Hepatic stellate cell (primary cell): ENCODE results near the gene TLR6.

Experiments used
- DNase-seq: peaks from one replicate; pipeline ENCODE4 v3.0.0; 2011; ENCODE audit warnings: low spot score

The TLR6 gene

DNA sequence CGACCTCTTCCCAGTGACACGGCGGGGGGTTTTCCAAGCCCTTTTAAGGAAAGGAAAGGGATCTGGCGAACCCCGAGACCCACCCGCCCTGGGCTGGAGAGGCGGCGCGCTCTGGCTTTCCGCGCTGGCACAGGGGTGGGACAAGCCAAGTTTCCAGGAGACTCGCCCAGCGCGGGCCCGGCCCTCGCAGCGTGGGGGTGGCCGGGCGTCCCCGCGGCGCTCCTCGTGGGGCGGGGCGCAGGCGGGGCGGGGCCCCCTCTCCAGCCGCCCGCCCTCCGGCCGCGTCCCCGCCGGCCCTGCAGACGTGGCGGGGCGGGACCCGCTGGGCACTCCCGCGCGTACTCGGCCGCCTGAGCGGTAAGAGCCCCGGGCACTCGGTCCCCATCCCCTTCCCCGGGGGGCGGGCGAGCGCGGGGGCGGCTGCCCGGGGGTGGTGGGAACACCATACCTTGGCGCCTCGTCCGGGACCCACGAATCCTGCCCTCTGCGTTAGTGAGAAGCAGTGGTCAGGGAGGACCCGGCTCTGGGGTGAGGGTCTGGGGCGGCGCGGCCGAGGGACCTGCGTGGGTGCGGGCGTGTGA, 11.0 kb upstream of the TLR6 start, which contains the start of gene FAM114A1:
FAM114A1 (plus strand) TSS at position 329 of the 581 bp plus-strand sequence. CDS start 10,273 bp downstream, outside the sequence.
- peak; percentile 86 for DNase-seq

DNA sequence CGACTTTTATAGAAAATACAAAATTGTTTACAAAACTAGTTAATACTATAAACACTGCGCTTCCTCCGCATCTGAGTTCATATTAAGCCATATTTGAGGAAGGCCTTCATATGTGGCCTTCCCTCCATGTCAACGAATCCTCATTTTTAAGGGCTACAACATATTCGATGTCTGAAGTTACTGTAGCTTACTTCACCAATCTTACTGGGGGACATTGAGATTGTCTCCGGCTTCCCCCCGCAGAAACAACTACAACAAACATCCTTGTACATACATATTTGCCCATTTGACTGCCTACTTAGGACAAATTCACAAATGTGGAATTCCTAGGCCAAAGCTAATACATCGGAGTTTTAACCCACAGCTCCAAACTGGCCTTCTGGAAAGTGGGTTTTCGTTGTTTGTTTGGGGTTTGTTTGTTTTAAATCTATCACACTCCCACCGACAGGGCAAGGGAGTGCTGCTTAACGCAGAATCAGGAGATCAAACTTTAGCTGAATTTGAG, 10.4 kb upstream of the TLR6 start:
- no peak for DNase-seq

DNA sequence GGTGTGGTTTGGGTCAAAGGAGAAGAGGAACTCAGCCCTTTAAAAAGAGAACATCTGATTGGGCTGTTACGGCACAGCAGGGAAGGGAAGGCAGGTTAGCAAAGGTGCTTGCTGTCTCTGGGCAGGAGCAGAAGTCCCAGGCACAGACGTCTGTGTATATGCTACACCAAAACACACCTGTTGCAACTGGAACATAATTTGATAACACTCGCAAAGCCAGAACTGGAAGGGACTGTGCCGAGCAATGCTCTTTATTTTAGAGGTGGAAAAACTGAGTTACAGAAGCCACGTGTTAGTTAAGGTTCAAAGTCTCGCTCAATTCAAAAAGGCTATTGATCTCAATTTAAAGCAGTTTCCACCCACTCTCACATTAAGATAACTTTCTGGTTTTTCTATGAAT, 8.8 kb upstream of the TLR6 start:
- DNase-seq = no peak

DNA sequence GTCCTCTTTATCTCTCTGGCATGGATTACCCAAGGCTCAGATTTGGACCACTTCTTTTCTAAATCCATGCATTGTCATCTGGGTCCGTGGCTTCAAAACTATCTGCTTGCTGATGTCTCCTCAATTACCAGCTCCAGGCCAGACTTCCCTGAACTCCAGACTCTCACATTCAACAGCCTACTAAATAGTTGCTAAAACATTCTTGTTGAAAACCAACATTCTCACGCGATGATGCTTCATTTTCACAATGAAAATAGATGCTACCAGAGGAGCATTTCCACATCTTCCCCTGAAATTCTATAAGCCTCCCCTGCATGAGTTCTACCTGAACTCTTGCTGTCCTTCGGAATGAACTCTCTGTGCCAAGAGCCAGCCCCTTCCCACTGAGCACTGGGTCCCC, 5.2 kb upstream of the TLR6 start:
- no peak for DNase-seq

DNA sequence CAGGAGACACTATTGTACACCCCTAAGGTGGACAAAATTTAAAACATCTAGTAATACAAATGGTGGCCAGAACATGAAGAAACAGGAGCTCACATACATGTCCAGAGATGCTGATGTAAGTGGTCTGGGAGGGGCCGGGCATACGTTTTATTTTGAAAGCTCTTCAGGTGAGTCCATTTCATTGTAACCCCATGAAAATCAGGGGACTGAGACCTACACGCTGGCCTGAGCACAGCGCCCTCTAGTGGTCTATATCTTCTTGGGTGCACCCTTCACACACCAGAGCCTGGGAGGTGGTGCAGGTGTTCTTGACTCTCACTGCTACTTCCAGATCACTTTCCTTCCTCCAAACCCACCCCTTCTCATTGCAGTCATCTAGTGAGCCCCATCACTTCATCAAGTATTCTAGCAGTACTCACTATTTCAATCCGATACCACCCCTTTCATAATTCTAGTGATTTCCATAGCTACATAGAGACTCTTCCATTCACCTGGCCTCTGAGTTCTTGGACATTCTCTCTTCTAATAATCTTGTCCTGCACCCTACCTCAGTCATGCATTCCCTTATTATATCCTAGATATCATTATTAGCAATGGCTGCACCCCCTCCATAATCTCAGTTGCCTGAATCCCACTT, 4.3 kb upstream of the TLR6 start:
- DNase-seq = no peak

DNA sequence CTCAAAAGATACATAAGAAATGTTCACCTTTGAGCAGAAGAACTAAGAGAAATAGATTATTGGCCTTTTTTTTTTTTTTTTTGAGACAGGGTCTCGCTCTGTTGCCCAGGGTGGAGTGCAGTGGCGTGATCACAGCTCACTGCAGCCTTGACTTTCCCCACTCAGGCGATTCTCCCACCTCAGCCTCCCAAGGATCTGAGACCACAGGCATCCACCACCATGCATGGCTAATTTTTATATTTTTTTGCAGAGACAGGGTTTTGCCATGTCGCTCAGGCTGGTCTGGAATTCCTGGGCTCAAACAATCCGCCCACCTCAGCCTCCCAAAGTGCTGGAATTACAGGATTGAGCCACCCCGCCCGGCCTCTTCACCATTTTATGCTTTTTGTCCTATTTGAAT, 2.9 kb upstream of the TLR6 start:
- DNase-seq = no peak

DNA sequence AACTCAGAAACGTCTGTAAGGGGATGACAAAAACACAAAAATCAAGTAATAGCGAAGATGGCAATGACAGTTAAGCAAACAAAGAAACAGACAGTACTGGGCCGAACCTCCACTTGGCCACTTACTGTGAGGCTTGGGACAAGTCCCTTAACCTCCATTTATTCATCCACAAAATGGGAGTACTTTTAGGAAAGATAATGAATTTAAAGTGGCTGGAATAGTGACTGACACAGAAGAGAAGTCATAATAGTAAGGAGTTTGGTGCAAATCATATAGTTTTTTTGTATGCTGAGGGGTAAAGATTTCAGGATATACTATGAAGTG, 1.4 kb upstream of the TLR6 start:
- no peak for DNase-seq

DNA sequence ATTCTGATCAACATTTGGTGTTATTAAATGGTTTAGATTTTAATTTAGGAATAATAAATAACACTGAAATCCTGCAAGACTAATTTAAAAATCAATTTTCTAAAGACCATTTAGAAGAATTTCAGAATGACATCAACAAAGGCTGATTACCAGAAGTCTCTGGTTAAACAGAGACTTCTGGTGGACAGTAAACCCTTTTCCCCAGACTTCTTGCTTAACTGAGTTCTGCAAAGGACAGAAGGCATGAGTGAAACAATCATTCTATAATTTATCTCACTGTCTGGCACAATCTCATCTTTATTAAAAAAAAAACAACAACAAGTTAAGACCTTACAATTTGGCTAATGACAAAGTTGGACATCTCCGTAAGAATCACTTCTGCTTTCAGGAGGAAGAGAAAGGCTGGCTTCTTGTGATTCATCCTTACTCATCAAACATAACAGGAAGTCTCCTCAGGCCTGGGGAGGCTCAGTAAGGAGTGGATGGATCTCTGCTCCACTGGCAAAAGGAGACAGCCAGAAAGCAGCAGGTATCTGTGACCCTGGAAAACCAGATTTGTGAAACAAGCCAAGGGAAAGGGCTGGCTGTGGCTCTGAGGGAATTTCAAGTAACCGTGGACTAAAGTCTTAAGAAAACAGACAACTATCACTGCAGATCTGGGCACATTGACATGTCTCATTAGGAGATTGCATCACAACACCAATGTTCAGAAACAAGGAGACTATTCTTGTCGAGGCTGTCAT, 908 bp upstream of the TLR6 start:
- peak; percentile 74 for DNase-seq

DNA sequence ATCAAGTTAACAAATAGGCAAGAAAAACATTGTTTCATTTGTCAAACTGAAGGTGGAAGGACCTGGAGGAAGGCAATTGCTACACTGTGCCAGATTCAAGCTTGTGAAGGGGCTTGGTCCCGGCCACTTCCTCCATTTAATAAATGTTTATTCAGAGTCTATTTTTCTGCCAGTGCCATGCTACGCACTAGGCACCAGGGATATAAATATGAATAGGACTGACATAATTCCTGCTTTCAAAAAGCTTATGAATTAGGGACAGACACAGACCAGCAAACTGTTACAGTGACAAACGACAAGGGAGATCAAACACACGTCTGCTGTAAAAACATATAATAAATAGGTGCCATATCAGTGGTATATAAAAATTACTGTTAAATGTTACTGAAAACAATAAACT, 571 bp downstream of the TLR6 start:
- DNase-seq = no peak

DNA sequence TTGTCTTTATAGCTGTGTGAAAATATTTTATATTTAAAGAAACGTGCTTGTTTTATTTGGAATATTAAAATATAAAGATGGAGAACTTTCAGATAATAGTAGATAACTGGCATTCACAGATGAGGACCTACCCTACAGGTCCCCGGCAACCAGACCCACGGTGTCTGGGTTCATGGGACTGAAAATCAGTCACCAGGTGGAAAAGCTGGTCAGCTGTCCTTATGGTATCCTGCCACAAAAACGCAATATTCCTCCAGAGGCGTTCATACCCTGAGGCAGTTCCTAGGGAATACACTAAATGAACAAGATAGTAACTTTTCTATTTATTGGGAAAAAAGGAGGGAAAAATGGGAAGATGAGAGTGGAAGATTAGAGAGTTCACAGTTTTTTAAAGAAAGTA, 1.2 kb downstream of the TLR6 start:
- DNase-seq = no peak

DNA sequence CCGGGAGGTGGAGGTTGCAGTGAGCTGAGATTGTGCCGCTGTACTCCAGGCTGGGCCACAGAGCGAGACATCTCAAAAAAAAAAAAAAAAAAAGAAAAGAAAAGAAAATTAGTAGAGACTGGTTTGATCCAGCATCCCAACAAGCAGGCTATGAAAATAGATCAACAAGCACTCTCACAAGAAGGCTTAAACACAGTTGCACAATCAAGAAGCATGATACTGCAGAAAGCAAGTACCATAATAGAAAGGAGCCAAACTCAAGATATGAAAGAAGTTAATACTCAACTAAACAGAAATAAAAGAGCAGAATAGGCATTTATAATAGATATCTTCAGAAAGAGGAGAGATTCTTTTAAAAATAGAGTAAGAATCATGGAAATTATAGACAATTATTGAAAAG, 10.6 kb downstream of the TLR6 start:
- DNase-seq = no peak

DNA sequence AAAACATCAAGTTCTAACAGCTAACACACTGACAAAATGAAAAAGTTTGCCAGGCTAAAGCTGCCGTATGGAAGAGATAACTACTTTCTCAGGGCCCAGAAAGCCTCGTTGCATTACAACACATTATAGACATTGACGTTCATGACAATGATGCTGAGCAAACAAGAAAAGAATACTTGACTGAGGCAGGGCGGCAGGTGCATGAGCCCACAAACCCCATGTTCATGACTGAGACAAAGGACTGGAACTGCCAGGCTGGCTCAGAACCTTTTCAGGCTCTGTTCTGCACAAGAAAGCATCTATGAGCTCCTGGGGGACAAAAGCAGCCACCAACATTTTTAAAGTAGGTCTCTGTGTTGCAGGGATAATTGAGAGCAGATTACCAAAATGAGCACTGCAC, 13.6 kb downstream of the TLR6 start:
- no peak for DNase-seq

DNA sequence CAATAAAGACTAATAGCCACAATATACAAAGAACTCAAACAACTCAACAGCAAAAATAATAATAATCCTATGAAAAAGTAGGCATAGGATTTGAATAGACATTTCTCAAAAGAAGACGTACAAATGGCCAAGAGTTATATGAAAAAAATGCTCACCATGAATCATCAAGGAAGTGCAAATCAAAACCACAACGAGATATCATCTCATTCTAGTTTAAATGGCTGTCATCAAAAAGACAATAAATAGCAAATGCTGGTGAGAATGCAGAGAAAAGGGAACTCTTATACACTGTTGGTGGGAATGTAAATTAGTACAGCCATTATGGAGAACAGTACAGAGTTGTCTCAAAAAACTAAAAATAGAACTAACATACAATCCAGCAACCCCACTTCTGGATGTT, 18.8 kb downstream of the TLR6 start:
- no peak for DNase-seq

DNA sequence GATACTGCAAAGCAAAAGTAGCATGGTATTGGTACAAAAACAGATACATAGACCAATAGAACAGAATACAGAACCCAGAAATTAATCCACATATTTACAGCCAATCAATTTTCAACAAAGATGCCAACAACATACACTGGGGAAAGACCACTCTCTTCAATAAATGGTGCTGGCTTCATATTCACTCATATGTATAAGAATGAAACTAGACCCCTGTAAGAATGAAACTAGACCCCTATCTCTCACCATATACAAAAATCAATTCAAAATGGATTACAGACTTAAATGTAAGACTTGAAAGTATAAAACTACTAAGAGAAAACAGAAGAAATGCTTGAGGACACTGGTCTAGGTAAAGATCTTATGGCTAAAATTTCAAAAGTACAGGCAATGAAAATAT, 19.3 kb downstream of the TLR6 start:
- no peak for DNase-seq

DNA sequence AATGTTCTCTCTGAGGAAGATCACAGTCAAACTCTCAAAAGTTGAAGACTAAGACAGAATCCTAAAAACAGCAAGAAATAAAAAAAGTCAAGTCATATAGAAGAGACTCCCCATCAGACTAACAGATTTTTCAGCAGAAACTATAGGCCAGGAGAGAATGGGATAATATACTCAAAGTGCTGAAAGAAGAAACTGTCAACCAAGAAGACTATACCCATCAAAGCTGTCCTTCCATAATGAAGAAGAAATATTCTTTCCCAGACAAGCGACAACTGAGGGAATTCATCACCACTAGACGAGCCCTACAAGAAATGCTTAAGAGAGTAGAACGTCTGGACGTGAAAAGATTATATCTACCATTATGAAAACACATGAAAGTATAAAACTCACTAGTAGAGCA, 22.0 kb downstream of the TLR6 start:
- no peak for DNase-seq

DNA sequence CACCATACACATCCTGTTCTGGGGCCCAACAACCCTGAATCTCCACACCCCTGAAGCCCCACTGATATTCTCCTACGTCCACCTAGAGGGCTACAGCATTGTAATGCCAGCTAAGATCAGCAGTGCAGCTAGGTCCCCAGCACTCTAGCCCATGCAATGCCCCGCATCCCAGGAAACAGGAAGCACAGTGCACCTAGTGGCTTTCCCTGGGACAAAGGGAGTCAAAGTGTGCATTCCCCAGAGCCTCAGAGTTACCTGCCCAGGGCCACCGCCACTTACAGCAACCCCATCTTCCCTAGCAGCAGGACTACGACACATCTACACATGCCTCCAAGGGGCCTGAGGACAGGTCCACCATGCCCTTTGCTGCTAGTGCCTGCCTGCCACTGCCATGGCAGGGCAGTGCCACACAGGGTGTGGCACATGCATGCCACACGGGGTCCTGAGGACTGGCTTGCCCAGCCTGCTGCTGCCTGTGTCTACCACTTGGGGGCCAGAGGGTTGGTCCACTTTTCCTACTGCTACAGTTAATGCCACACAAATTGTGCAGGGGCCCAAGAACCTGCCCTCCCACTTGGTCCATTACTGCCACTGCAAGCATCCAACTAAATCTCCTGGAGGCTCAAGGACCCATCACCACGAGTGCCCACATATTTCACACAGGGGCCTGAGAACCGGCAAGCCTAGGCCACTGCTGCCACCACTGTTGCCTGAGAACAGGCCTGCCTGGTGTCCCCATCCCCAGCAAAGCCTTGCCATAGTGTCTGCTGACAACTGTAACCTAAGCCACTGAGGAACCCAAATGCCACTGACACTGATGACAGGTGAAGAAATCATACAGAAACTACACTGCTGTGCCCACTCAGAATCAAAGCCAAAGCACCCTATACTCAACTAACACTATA, 23.7 kb downstream of the TLR6 start:
- DNase-seq = no peak

DNA sequence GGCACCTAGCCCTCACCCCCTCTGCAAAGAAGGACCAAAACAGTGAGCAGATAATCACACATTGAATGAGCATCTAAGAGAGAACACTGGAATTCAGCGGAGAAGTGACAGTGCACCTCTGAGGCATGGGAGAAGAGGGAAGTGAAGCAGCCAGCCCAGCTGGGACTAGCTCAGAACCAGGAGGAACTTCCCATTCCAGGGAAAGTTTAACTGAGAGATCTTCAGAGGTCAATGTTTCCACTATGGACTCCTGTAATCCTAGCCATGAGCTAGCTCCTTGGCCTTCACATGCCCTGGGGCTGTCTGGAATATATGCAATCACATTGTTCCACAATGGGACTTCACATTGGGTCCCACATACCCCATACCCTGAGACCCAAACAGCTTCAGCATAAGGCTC, 24.4 kb downstream of the TLR6 start:
- no peak for DNase-seq

DNA sequence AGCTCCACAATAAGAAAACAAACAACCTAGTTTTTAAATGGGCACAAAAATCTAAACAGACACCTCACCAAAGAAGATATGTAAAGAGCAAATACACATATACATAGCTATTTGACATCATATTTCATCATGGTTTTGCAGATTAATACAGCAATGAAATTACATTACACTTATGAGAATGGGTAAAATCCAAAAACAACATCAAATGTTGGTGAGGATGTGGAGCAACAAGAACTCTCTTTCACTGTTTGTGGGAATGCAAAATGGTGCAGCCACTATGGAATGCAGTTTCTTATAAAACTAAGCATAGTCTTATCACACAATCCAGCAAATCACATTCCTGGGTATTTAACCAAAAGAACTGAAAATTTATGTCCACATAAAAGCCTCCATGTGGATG, 25.0 kb downstream of the TLR6 start:
- DNase-seq = no peak

DNA sequence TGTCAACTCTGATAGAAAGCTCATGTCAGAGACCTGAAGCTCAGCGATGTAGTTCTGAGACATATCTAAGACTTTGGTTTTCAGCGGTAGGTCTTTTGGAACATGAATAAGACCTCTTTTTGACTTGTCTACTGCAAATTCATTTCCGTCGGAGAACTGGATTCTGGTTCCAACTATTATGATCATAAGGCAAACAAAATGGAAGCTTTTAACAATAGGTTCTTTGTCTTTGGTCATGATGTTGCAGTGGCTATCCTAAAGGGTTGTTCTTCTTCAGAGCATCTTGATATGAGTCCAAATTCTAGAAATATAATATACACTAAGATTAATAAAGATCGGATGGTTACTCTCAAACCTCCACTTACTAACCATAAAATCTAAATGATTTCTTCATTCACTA, 27.4 kb downstream of the TLR6 start:
- DNase-seq = no peak

DNA sequence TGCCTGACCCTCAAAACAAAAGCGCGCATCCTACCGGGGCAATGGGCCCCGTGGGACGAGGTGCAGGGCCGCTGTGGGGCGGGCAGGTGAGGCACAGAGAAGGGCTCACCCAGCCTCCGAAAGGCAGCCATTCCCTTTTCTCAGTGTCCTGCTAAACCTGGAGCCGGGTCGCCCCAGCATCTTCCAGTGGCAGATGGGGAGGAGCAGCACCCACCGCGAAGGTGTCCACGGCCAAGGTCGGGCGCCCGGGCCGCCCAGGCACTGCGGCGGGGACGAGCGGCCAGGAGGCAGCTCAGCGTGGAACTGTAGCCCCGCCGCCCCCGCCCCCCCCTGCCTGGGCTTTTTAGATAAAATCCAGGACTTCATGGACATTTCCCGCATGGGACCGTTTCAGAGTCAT, 32.9 kb downstream of the TLR6 start:
- DNase-seq = no peak

DNA sequence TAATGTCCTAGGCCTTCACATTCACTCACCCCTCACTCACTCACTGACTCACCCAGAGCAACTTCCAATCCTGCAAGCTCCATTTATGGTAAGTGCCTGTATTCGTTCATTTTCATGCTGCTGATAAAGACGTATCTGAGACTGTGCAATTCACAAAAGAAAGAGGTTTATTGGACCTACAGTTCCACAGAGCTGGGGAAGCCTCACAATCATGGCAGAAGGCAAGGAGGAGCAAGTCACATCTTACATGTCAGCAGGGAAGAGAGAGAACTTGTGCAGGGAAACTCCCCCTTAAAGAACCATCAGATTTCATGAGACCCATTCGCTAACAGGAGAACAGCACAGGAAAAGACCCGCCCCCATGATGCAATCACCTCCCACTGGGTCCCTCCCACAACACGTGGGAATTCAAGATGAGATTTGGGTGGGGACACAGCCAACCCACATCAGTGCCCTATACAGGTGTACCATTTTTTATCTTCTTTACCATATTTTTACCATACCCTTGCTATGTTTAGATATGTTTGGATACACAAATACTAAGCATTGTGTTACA, 33.8 kb downstream of the TLR6 start:
- no peak for DNase-seq

DNA sequence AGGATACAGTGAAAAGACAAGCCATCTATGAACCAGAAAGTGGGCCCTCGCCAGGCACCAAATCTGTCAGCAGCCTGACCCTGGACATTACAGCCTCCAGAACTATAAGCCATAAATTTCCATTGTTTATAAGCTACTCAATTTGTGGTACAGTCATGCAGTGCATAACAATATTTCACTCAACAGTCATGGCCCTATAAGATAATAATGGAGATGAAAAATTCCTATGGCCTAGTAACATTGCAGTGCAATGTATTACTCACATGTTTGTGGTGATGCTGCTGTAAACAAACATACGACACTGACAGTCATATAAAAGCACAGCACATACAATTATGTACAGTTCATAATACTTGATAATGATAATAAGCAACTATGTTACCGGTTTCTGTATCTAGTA, 34.9 kb downstream of the TLR6 start:
- DNase-seq = no peak
